ENCODE measurements around the gene RBM15B. TPM values are rescaled to one million over a fixed set of nuclear protein-coding genes. Genes with fewer than 3 reads are reported as not detected.

RBM15B gene
- polyA plus RNA-seq, 3 donors: 7.1 to 10.3 (median 9.1) TPM

- H3K4me1 Mint-ChIP-seq: peaks cover 44% of the 10 kb centered on the region
- TF ChIP-seq CTCF (IDR thresholded peaks at IDR 0.05): no peak
- peaks cover 56 to 73% of the 10 kb centered on the region in 2 donors for H3K36me3 Mint-ChIP-seq
- intact Hi-C loops (cut with micrococcal nuclease): loop anchor here in 1 of 2 donors (10.0 kb wide), 1 partner anchor 1041 kb away; the partner anchor contains the start of genes CYB561D2, NPRL2 and TMEM115
- peaks cover 41% of the 10 kb centered on the region for H4K20me1 ChIP-seq (ENCODE audit: insufficient read depth, low read length)
- no peak overlapping the region for H3K4me2 ChIP-seq (replicated peaks; ENCODE audit: extremely low read depth, low read length, poor library complexity, severe bottlenecking)
- H3K4me1 ChIP-seq (ENCODE audit: control insufficient read depth in 1 of 2, insufficient read depth in 2 of 2, low read length in 2 of 2): peaks cover 19 to 27% of the 10 kb centered on the region in 2 donors
- WGBS (ENCODE audit: insufficient coverage): 76% methylated on average over 9 of the region's 12 CpGs
- H3K27me3 ChIP-seq (ENCODE audit: control insufficient read depth in 2 of 2, insufficient read depth in 2 of 2, low read length in 2 of 2): no peaks in the 10 kb centered on the region
- H3K9me3 ChIP-seq (replicated peaks in 1 of 2; ENCODE audit: control insufficient read depth in 1 of 2, insufficient read depth in 1 of 2, low read length in 2 of 2): no peaks in the 10 kb centered on the region
- no peak overlapping the region for H3K9ac ChIP-seq (ENCODE audit: insufficient read depth, low read length, poor library complexity, severe bottlenecking)
- peaks cover 0 to 3% (median 0%) of the 10 kb centered on the region in 7 donors for H3K9me3 Mint-ChIP-seq
- no peak overlapping the region for H3K4me3 ChIP-seq (replicated peaks in 1 of 3; ENCODE audit: low read depth in 2 of 3, low read length in 3 of 3)
- no peak overlapping the region for H3K4me3 Mint-ChIP-seq
- peaks cover 73 to 78% of the 10 kb centered on the region in 2 donors for H3K36me3 ChIP-seq (replicated peaks in 1 of 2; ENCODE audit: control insufficient read depth in 1 of 2, insufficient read depth in 2 of 2, low read length in 2 of 2)
- no peak overlapping the region for H2AFZ ChIP-seq (ENCODE audit: insufficient read depth, low read depth, low read length, poor library complexity, severe bottlenecking)
- DNase-seq: no peak
- H3K27ac Mint-ChIP-seq: peak overlapping the region in 6 of 7 donors; percentile 32 to 70 (median 58)
- H3K27ac ChIP-seq (ENCODE audit: low read depth in 1 of 2, low read length in 2 of 2): peak overlapping the region in 1 of 2 donors; percentile 40
- H3K27me3 Mint-ChIP-seq (ENCODE audit: low read depth in 3 of 3): peaks cover 0 to 2% (median 0%) of the 10 kb centered on the region in 3 donors
- H3K79me2 ChIP-seq (ENCODE audit: insufficient read depth, low read length): peaks cover 51% of the 10 kb centered on the region
These were observed 4.6 kb downstream of the RBM15B start for GRCh38 chr3:51395493-51396213.

- peaks cover 59 to 80% of the 10 kb centered on the region in 2 donors for H3K36me3 Mint-ChIP-seq
- H3K4me1 Mint-ChIP-seq: peaks cover 45% of the 10 kb centered on the region
- H3K27me3 ChIP-seq (ENCODE audit: control insufficient read depth in 2 of 2, insufficient read depth in 2 of 2, low read length in 2 of 2): no peaks in the 10 kb centered on the region
- H3K9ac ChIP-seq (ENCODE audit: insufficient read depth, low read length, poor library complexity, severe bottlenecking): no peak overlapping the region
- peak overlapping the region in 1 of 2 donors; percentile 40 for H3K27ac ChIP-seq (ENCODE audit: low read depth in 1 of 2, low read length in 2 of 2)
- H3K27ac Mint-ChIP-seq: peak overlapping the region in 5 of 7 donors; percentile 57 to 76 (median 70)
- H4K20me1 ChIP-seq (ENCODE audit: insufficient read depth, low read length): peaks cover 40% of the 10 kb centered on the region
- peaks cover 0 to 2% (median 0%) of the 10 kb centered on the region in 3 donors for H3K27me3 Mint-ChIP-seq (ENCODE audit: low read depth in 3 of 3)
- H3K4me1 ChIP-seq (ENCODE audit: control insufficient read depth in 1 of 2, insufficient read depth in 2 of 2, low read length in 2 of 2): peaks cover 22 to 32% of the 10 kb centered on the region in 2 donors
- 90% methylated on average over 1 of the region's 1 CpG for WGBS (ENCODE audit: insufficient coverage)
- H2AFZ ChIP-seq (ENCODE audit: insufficient read depth, low read depth, low read length, poor library complexity, severe bottlenecking): no peak overlapping the region
- H3K79me2 ChIP-seq (ENCODE audit: insufficient read depth, low read length): peaks cover 49% of the 10 kb centered on the region
- no peak overlapping the region for H3K4me2 ChIP-seq (replicated peaks; ENCODE audit: extremely low read depth, low read length, poor library complexity, severe bottlenecking)
- peaks cover 73 to 83% of the 10 kb centered on the region in 2 donors for H3K36me3 ChIP-seq (replicated peaks in 1 of 2; ENCODE audit: control insufficient read depth in 1 of 2, insufficient read depth in 2 of 2, low read length in 2 of 2)
- H3K9me3 ChIP-seq (replicated peaks in 1 of 2; ENCODE audit: control insufficient read depth in 1 of 2, insufficient read depth in 1 of 2, low read length in 2 of 2): no peaks in the 10 kb centered on the region
- intact Hi-C loops (cut with micrococcal nuclease): loop anchor here in 1 of 2 donors (10.0 kb wide), 1 partner anchor 1042 kb away; the partner anchor contains the start of genes CYB561D2, NPRL2 and TMEM115
- no peak overlapping the region for H3K4me3 ChIP-seq (replicated peaks in 1 of 3; ENCODE audit: low read depth in 2 of 3, low read length in 3 of 3)
- no peak for TF ChIP-seq CTCF (IDR thresholded peaks at IDR 0.05)
- no peak for DNase-seq
- H3K4me3 Mint-ChIP-seq: no peak overlapping the region
- peaks cover 0 to 3% (median 0%) of the 10 kb centered on the region in 7 donors for H3K9me3 Mint-ChIP-seq
These were observed 5.3 kb downstream of the RBM15B start for GRCh38 chr3:51396401-51396800.
